GM12878 (cell line): ENCODE measurements around the gene RNF181. TPM values are rescaled to one million over a fixed set of nuclear protein-coding genes. Genes with fewer than 3 reads are reported as not detected.
A peak's percentile ranks its signal among the peaks of the same experiment; 100 is the strongest.

Experiments used
- CBX3 ChIP-seq: fragments of 200-600 bp; sonication (generic); IDR thresholded peaks from 2 replicates; pipeline ENCODE4 v1.6.1; 2016; ENCODE audit warnings: low read depth, borderline replicate concordance
- EED ChIP-seq: sonication (generic); IDR thresholded peaks from 2 replicates; pipeline ENCODE4 v1.6.1; 2016; ENCODE audit warnings: antibody characterized with exemption, low read depth
- GATAD2B ChIP-seq: fragments of 450-650 bp; conservative IDR thresholded peaks from 2 replicates; pipeline ENCODE4 v1.6.1; 2017; ENCODE audit warnings: low read depth, mild to moderate bottlenecking, moderate library complexity
- JUNB ChIP-seq: IDR thresholded peaks from 2 replicates; pipeline ENCODE4 v1.6.1; 2016; ENCODE audit warnings: antibody characterized with exemption, mild to moderate bottlenecking
- MXI1 ChIP-seq: fragments of 150-350 bp; IDR thresholded peaks from 2 replicates; pipeline ENCODE4 v1.6.1; 2011; ENCODE audit warnings: low read depth, mild to moderate bottlenecking, inconsistent platforms, low read length, improper control_type of control experiment
- NFIC ChIP-seq: IDR thresholded peaks from 2 replicates; pipeline ENCODE4 v1.6.1; 2012; ENCODE audit warnings: low read depth, mild to moderate bottlenecking, inconsistent platforms, low read length, moderate library complexity
- PAX5 ChIP-seq: IDR thresholded peaks from 2 replicates; pipeline ENCODE4 v1.6.1; 2011; ENCODE audit warnings: low read depth, low read length, borderline replicate concordance
- SMAD1 ChIP-seq: fragments of 450-650 bp; IDR thresholded peaks from 2 replicates; pipeline ENCODE4 v1.6.1; 2018; ENCODE audit warnings: mild to moderate bottlenecking, low read depth; ENCODE audit not compliant: partially characterized antibody
- SMC3 ChIP-seq: IDR thresholded peaks from 2 replicates; pipeline ENCODE4 v1.6.1; 2011; ENCODE audit warnings: low read length, improper control_type of control experiment, borderline replicate concordance
- STAT3 ChIP-seq: IDR thresholded peaks from 2 replicates; pipeline ENCODE4 v1.6.1; 2011; ENCODE audit warnings: low read depth, low read length, improper control_type of control experiment
- SUZ12 ChIP-seq: fragments of 200-600 bp; sonication (generic); IDR thresholded peaks from one replicate; pipeline ENCODE4 v1.6.1; 2018; ENCODE audit warnings: antibody characterized with exemption, mild to moderate bottlenecking; ENCODE audit not compliant: unreplicated experiment
- YY1 ChIP-seq: IDR thresholded peaks from 2 replicates; pipeline ENCODE4 v1.6.1; 2011; ENCODE audit warnings: low read depth, mild to moderate bottlenecking, low read length
- ZBED1 ChIP-seq: IDR thresholded peaks from 2 replicates; pipeline ENCODE4 v1.6.1; 2016; ENCODE audit warnings: borderline replicate concordance
- polyA plus RNA-seq, 11 experiments: library from polyadenylated mRNA; depleted of rRNA in 4 of 11; unstranded in 6 of 11; stranded (reverse) in 5 of 11; fragments of >200 nt; fragmentation: Nextera tagmentation in 4 of 11; fragmentation: Illumina TruSeq in 1 of 11; extraction: Ambion mirVana in 4 of 11; extraction: Trizol in 1 of 11; gene quantifications; 1 replicate in 1 of 11; 2 replicates in 10 of 11; pipeline versions ENCODE4 v1.2.1 to v1.2.3, GENCODE V29; 2011 to 2016; ENCODE audit warnings: inconsistent platforms in 2 of 11, missing spikeins in 2 of 11, low read depth in 1 of 11
- total RNA-seq, 4 experiments: library from RNA; depleted of rRNA in 3 of 4; stranded (reverse); fragments of >200 nt in 3 of 4; fragmentation: Illumina TruSeq in 1 of 4; extraction: Trizol in 1 of 4; gene quantifications; 2 replicates each; pipeline versions ENCODE4 v1.2.1 to v1.2.3, GENCODE V29; 2013 to 2021
- TF ChIP-seq, protein P1 (sequence below): fragments of 450-650 bp; IDR thresholded peaks from 2 replicates; pipeline ENCODE4 v1.6.1; 2016; ENCODE audit warnings: mild to moderate bottlenecking, moderate library complexity, borderline replicate concordance
- TF ChIP-seq, protein P2 (sequence below): fragments of 150-350 bp; IDR thresholded peaks from 2 replicates; pipeline ENCODE4 v1.6.1; 2014; ENCODE audit warnings: mild to moderate bottlenecking, low read depth, low read length
- TF ChIP-seq, protein P3 (sequence below): fragments of 450-650 bp; IDR thresholded peaks from 2 replicates; pipeline ENCODE4 v1.6.1; 2017; ENCODE audit warnings: antibody characterized with exemption, mild to moderate bottlenecking, moderate library complexity
- TF ChIP-seq, protein P4 (sequence below): fragments of 450-650 bp; IDR thresholded peaks from 2 replicates; pipeline ENCODE4 v1.6.1; 2014; ENCODE audit warnings: mild to moderate bottlenecking
- TF ChIP-seq, protein P5 (sequence below): fragments of 450-650 bp; conservative IDR thresholded peaks from 2 replicates; pipeline ENCODE4 v1.6.1; 2017; ENCODE audit warnings: mild to moderate bottlenecking, moderate library complexity

RNF181 gene
- total and polyA plus RNA-seq, 10 of the 15 experiments (the other 5 are each of a cell fraction or from before 2014, with no cell fraction given) = 101 to 409 (median 213) TPM

DNA sequence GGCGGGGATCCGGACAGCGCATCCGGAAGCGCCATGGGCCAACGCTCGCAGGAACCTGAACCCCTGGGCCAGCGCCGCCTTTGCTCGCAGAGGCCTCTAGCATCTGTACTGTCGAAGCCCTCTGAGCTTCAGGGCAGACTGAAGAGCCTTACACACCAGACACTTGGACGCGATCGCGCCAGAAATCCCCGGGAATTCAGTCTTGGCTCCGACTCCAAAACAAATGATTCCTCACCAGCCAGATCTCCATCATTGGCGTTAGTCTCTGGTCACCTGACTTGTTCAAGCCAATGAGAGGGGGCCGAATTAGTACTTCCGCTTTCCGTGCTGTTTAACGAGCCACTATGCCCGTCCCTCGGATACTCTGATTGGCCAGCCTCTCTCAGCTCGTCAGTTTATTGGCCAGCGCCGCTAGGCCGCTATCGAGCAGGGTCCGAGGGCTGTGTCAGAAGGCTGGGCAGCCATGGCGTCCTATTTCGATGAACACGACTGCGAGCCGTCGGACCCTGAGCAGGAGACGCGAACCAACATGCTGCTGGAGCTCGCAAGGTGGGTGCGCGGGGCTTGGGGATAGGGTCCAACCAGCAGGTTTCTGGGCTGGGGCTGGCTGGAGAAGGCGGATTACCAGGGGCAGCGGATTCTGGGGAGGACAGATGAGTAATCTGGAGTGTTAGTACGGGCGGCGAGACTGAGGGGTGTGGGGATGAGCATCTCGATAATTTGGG lies at the start of gene RNF181 (continued):
- TF ChIP-seq, protein P1, sequence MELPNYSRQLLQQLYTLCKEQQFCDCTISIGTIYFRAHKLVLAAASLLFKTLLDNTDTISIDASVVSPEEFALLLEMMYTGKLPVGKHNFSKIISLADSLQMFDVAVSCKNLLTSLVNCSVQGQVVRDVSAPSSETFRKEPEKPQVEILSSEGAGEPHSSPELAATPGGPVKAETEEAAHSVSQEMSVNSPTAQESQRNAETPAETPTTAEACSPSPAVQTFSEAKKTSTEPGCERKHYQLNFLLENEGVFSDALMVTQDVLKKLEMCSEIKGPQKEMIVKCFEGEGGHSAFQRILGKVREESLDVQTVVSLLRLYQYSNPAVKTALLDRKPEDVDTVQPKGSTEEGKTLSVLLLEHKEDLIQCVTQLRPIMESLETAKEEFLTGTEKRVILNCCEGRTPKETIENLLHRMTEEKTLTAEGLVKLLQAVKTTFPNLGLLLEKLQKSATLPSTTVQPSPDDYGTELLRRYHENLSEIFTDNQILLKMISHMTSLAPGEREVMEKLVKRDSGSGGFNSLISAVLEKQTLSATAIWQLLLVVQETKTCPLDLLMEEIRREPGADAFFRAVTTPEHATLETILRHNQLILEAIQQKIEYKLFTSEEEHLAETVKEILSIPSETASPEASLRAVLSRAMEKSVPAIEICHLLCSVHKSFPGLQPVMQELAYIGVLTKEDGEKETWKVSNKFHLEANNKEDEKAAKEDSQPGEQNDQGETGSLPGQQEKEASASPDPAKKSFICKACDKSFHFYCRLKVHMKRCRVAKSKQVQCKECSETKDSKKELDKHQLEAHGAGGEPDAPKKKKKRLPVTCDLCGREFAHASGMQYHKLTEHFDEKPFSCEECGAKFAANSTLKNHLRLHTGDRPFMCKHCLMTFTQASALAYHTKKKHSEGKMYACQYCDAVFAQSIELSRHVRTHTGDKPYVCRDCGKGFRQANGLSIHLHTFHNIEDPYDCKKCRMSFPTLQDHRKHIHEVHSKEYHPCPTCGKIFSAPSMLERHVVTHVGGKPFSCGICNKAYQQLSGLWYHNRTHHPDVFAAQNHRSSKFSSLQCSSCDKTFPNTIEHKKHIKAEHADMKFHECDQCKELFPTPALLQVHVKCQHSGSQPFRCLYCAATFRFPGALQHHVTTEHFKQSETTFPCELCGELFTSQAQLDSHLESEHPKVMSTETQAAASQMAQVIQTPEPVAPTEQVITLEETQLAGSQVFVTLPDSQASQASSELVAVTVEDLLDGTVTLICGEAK = peak; percentile 62; the same call in 1 of the 2 replicates
- no peak for TF ChIP-seq PAX5
- no peak for TF ChIP-seq SUZ12
- TF ChIP-seq, protein P2, sequence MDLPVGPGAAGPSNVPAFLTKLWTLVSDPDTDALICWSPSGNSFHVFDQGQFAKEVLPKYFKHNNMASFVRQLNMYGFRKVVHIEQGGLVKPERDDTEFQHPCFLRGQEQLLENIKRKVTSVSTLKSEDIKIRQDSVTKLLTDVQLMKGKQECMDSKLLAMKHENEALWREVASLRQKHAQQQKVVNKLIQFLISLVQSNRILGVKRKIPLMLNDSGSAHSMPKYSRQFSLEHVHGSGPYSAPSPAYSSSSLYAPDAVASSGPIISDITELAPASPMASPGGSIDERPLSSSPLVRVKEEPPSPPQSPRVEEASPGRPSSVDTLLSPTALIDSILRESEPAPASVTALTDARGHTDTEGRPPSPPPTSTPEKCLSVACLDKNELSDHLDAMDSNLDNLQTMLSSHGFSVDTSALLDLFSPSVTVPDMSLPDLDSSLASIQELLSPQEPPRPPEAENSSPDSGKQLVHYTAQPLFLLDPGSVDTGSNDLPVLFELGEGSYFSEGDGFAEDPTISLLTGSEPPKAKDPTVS = no peak
- no peak for TF ChIP-seq JUNB
- no peak for TF ChIP-seq STAT3
- TF ChIP-seq ZBED1 = no peak
- TF ChIP-seq YY1 = peak; percentile 95
- TF ChIP-seq EED = peak; percentile 42; the same call in 1 of the 2 replicates
- no peak; the same call in none of the 2 replicates for TF ChIP-seq GATAD2B
- TF ChIP-seq, protein P3, sequence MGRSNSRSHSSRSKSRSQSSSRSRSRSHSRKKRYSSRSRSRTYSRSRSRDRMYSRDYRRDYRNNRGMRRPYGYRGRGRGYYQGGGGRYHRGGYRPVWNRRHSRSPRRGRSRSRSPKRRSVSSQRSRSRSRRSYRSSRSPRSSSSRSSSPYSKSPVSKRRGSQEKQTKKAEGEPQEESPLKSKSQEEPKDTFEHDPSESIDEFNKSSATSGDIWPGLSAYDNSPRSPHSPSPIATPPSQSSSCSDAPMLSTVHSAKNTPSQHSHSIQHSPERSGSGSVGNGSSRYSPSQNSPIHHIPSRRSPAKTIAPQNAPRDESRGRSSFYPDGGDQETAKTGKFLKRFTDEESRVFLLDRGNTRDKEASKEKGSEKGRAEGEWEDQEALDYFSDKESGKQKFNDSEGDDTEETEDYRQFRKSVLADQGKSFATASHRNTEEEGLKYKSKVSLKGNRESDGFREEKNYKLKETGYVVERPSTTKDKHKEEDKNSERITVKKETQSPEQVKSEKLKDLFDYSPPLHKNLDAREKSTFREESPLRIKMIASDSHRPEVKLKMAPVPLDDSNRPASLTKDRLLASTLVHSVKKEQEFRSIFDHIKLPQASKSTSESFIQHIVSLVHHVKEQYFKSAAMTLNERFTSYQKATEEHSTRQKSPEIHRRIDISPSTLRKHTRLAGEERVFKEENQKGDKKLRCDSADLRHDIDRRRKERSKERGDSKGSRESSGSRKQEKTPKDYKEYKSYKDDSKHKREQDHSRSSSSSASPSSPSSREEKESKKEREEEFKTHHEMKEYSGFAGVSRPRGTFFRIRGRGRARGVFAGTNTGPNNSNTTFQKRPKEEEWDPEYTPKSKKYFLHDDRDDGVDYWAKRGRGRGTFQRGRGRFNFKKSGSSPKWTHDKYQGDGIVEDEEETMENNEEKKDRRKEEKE = no peak
- TF ChIP-seq SMC3 = no peak
- no peak for TF ChIP-seq CBX3
- TF ChIP-seq SMAD1 = no peak
- TF ChIP-seq, protein P4, sequence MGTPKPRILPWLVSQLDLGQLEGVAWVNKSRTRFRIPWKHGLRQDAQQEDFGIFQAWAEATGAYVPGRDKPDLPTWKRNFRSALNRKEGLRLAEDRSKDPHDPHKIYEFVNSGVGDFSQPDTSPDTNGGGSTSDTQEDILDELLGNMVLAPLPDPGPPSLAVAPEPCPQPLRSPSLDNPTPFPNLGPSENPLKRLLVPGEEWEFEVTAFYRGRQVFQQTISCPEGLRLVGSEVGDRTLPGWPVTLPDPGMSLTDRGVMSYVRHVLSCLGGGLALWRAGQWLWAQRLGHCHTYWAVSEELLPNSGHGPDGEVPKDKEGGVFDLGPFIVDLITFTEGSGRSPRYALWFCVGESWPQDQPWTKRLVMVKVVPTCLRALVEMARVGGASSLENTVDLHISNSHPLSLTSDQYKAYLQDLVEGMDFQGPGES = peak; percentile 74
- TF ChIP-seq MXI1 = peak; percentile 17; the same call in 1 of the 2 replicates
- TF ChIP-seq, protein P5, sequence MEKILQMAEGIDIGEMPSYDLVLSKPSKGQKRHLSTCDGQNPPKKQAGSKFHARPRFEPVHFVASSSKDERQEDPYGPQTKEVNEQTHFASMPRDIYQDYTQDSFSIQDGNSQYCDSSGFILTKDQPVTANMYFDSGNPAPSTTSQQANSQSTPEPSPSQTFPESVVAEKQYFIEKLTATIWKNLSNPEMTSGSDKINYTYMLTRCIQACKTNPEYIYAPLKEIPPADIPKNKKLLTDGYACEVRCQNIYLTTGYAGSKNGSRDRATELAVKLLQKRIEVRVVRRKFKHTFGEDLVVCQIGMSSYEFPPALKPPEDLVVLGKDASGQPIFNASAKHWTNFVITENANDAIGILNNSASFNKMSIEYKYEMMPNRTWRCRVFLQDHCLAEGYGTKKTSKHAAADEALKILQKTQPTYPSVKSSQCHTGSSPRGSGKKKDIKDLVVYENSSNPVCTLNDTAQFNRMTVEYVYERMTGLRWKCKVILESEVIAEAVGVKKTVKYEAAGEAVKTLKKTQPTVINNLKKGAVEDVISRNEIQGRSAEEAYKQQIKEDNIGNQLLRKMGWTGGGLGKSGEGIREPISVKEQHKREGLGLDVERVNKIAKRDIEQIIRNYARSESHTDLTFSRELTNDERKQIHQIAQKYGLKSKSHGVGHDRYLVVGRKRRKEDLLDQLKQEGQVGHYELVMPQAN = peak; percentile 72
- TF ChIP-seq NFIC = no peak
